AG08396 (cell line): ENCODE results near the gene TBC1D16.

ENCODE experiments used
- DNase-seq: peaks from one replicate; pipeline ENCODE4 v3.0.0; 2012; ENCODE audit warnings: low spot score, mixed read lengths

The TBC1D16 gene

GRCh38 chr17:79925242-79925957 is 110.3 kb downstream of the TBC1D16 start:
- peak; percentile 81 for DNase-seq

- DNase-seq = no peak
These were observed 111.1 kb downstream of the TBC1D16 start for GRCh38 chr17:79924639-79924976.

GRCh38 chr17:79923974-79924638 is 111.6 kb downstream of the TBC1D16 start:
- peak; percentile 65 for DNase-seq

GRCh38 chr17:79922798-79923197 is 112.9 kb downstream of the TBC1D16 start:
- no peak for DNase-seq

- no peak for DNase-seq
These were observed 113.5 kb downstream of the TBC1D16 start for GRCh38 chr17:79922116-79922601.

GRCh38 chr17:79921411-79922115 is 114.1 kb downstream of the TBC1D16 start:
- DNase-seq = no peak

- DNase-seq = no peak
These were observed 114.8 kb downstream of the TBC1D16 start for GRCh38 chr17:79920751-79921410.

GRCh38 chr17:79919862-79920720 is 115.6 kb downstream of the TBC1D16 start:
- no peak for DNase-seq

GRCh38 chr17:79919164-79919585 is 116.5 kb downstream of the TBC1D16 start:
- DNase-seq = peak; percentile 69

- DNase-seq = no peak
These were observed 117.0 kb downstream of the TBC1D16 start for GRCh38 chr17:79918581-79919163.

GRCh38 chr17:79917902-79918484 is 117.7 kb downstream of the TBC1D16 start:
- no peak for DNase-seq

GRCh38 chr17:79916991-79917901 is 118.4 kb downstream of the TBC1D16 start:
- no peak for DNase-seq

- no peak for DNase-seq
These were observed 119.2 kb downstream of the TBC1D16 start for GRCh38 chr17:79916506-79916905.

- peak; percentile 71 for DNase-seq
These were observed 119.7 kb downstream of the TBC1D16 start for GRCh38 chr17:79915850-79916430.

- no peak for DNase-seq
These were observed 120.6 kb downstream of the TBC1D16 start for GRCh38 chr17:79914813-79915740.

- no peak for DNase-seq
These were observed 121.5 kb downstream of the TBC1D16 start for GRCh38 chr17:79913896-79914812.

- no peak for DNase-seq
These were observed 122.2 kb downstream of the TBC1D16 start for GRCh38 chr17:79913451-79913850.
